Endothelial cell of umbilical vein (primary cell): ENCODE data around the gene ACOX3. TPM values are rescaled to one million over a fixed set of nuclear protein-coding genes. Genes with fewer than 3 reads are reported as not detected.

ENCODE experiments used
- BruUV-seq: library from RNA; stranded (reverse); fragments of 400-500 nt; replicated peaks from 2 replicates; lab custom pipeline; 2021; lab: Mats Ljungman, UMichigan
- CTCF ChIA-PET: fragments of 300-600, 350-600 bp; sonication (Branson Sonifier 250); formaldehyde crosslinking; loops from one replicate; lab custom pipeline; 2021; ENCODE audit warnings: antibody characterized with exemption, inconsistent platforms; lab: Charles Lee
- POLR2A ChIA-PET: fragments of 300-600, 350-600 bp; sonication (Branson Sonifier 250); formaldehyde crosslinking; loops from one replicate; lab custom pipeline; 2021; ENCODE audit warnings: antibody characterized with exemption, inconsistent platforms; lab: Charles Lee
- DNase-seq: peaks from one replicate; pipeline ENCODE4 v3.0.0-alpha.2; 2011; ENCODE audit warnings: low read depth, low spot score
- FAIRE-seq: peaks from 2 replicates; lab custom pipeline; 2011; peaks lifted over from hg19 to GRCh38; lab: Jason Lieb, UNC
- H2AFZ ChIP-seq: 2 replicates; pipeline ENCODE4 v1.6.0; 2012; ENCODE audit warnings: low read depth, low read length, control low read depth, inconsistent platforms
- H3K27ac ChIP-seq: 2 replicates; pipeline ENCODE4 v1.5.1; 2011; ENCODE audit warnings: low read depth, mild to moderate bottlenecking, control low read depth, low read length, moderate library complexity; ENCODE audit not compliant: insufficient read depth
- H3K27me3 ChIP-seq, 2 experiments: 2 replicates each; pipeline versions ENCODE4 v1.6.0 to v1.6.1; 2011; ENCODE audit warnings: low read length in 2 of 2, mixed read lengths in 1 of 2; ENCODE audit not compliant: control insufficient read depth in 2 of 2, insufficient read depth in 2 of 2
- H3K36me3 ChIP-seq, 2 experiments: 2 replicates in 1 of 2; 3 replicates in 1 of 2; pipeline ENCODE4 v1.5.1; 2011; ENCODE audit warnings: low read length in 2 of 2, mild to moderate bottlenecking in 1 of 2, moderate library complexity in 1 of 2; ENCODE audit not compliant: control insufficient read depth in 2 of 2, insufficient read depth in 2 of 2; ENCODE audit errors: extremely low read depth in 1 of 2
- H3K4me1 ChIP-seq: 3 replicates; pipeline ENCODE4 v1.5.1; 2011; ENCODE audit warnings: mild to moderate bottlenecking, low read length; ENCODE audit not compliant: control insufficient read depth, insufficient read depth; ENCODE audit errors: extremely low read depth
- H3K4me2 ChIP-seq: 2 replicates; pipeline ENCODE4 v1.6.1; 2011; ENCODE audit warnings: low read length, control low read depth, mixed read lengths; ENCODE audit not compliant: insufficient read depth
- H3K4me3 ChIP-seq, 3 experiments: fragments of 200-600 bp in 1 of 3; sonication (generic), shearing (Covaris generic) in 1 of 3; replicated peaks in 1 of 3; 2 replicates each; pipeline ENCODE4 v1.5.1; 2011 to 2016; ENCODE audit warnings: control low read depth in 3 of 3, low read length in 3 of 3, mild to moderate bottlenecking in 2 of 3, inconsistent platforms in 1 of 3, low read depth in 1 of 3, moderate library complexity in 1 of 3; ENCODE audit not compliant: insufficient read depth in 1 of 3
- H3K79me2 ChIP-seq: 2 replicates; pipeline ENCODE4 v1.6.0; 2012; ENCODE audit warnings: low read length, inconsistent platforms; ENCODE audit not compliant: control insufficient read depth, insufficient read depth
- H3K9ac ChIP-seq: replicated peaks from 2 replicates; pipeline ENCODE3; 2011; ENCODE audit warnings: low read length, control low read depth; ENCODE audit not compliant: insufficient read depth; ENCODE audit errors: extremely low read depth
- H3K9me1 ChIP-seq: replicated peaks from 3 replicates; pipeline ENCODE4 v1.6.0; 2011; ENCODE audit warnings: mild to moderate bottlenecking, low read length; ENCODE audit not compliant: control insufficient read depth, insufficient read depth; ENCODE audit errors: extremely low read depth
- H3K9me3 ChIP-seq: replicated peaks from 2 replicates; pipeline ENCODE4 v1.5.1; 2012; ENCODE audit warnings: low read length, inconsistent platforms; ENCODE audit not compliant: control insufficient read depth, insufficient read depth
- H4K20me1 ChIP-seq: replicated peaks from 2 replicates; pipeline ENCODE3; 2011; ENCODE audit warnings: mild to moderate bottlenecking, low read length; ENCODE audit not compliant: control insufficient read depth, insufficient read depth; ENCODE audit errors: extremely low read depth
- EZH2 ChIP-seq: IDR thresholded peaks from 2 replicates; pipeline ENCODE4 v1.6.1; 2012; ENCODE audit warnings: borderline replicate concordance, low read depth, mild to moderate bottlenecking, moderate library complexity, low read length, inconsistent platforms; ENCODE audit not compliant: severe bottlenecking
- FOS ChIP-seq: IDR thresholded peaks from 2 replicates; pipeline ENCODE4 v1.6.1; 2011; ENCODE audit warnings: mild to moderate bottlenecking, low read length, moderate library complexity, borderline replicate concordance; ENCODE audit not compliant: insufficient read depth
- GATA2 ChIP-seq: IDR thresholded peaks from 2 replicates; pipeline ENCODE4 v1.7.0; 2011; ENCODE audit warnings: low read depth, mild to moderate bottlenecking, moderate library complexity, mixed read lengths, low read length; ENCODE audit not compliant: insufficient read length, insufficient read depth
- JUN ChIP-seq: IDR thresholded peaks from 2 replicates; pipeline ENCODE4 v1.6.1; 2011; ENCODE audit warnings: borderline replicate concordance, low read depth; ENCODE audit not compliant: insufficient read length, insufficient read depth
- MYC ChIP-seq: IDR thresholded peaks from one replicate; pipeline ENCODE4 v1.6.1; 2011; ENCODE audit warnings: mild to moderate bottlenecking, low read depth, low read length
- POLR2A ChIP-seq: IDR thresholded peaks from 2 replicates; pipeline ENCODE4 v1.6.1; 2012; ENCODE audit warnings: low read depth, mild to moderate bottlenecking, control low read depth, low read length
- POLR2AphosphoS5 ChIP-seq: IDR thresholded peaks from 2 replicates; pipeline ENCODE4 v1.6.1; 2012; ENCODE audit warnings: low read depth, mild to moderate bottlenecking, control low read depth, low read length, moderate library complexity; ENCODE audit not compliant: insufficient read depth
- dilution Hi-C: fragments of 300-500 bp; cut with MboI; formaldehyde crosslinking; loops from one replicate; pipeline ENCODE4 v1.15.0; 2019; ENCODE audit warnings: low sequenced_read_pairs; ENCODE audit not compliant: extremely low pct_ligation_motif_present
- intact Hi-C: fragments of 100-400 bp; cut with micrococcal nuclease; formaldehyde crosslinking; loops from one replicate; pipeline ENCODE4 v1.10.0; 2022
- polyA plus RNA-seq, 4 experiments: library from polyadenylated mRNA; depleted of rRNA in 3 of 4; stranded (reverse) in 3 of 4; unstranded in 1 of 4; fragments of >200 nt; gene quantifications; 2 replicates each; pipeline versions ENCODE4 v1.2.1 to v1.2.3, GENCODE V29; 2011 to 2012; ENCODE audit warnings: missing spikeins in 1 of 4
- total RNA-seq: library from RNA; stranded (reverse); gene quantifications from 2 replicates; pipeline ENCODE4 v1.2.3, GENCODE V29; 2021
- TF ChIP-seq, protein P1 (sequence below), 2 donors: IDR thresholded peaks; 1 replicate in 1 of 2; 2 replicates in 1 of 2; pipeline ENCODE4 v1.5.1; 2011; ENCODE audit warnings: low read length in 2 of 2, mild to moderate bottlenecking in 2 of 2, moderate library complexity in 2 of 2, control low read depth in 1 of 2, inconsistent platforms in 1 of 2, low read depth in 1 of 2; ENCODE audit not compliant: insufficient read depth in 1 of 2; ENCODE audit errors: extremely low read depth in 1 of 2
- TF ChIP-seq, protein P2 (sequence below): IDR thresholded peaks from 2 replicates; pipeline ENCODE4 v1.6.1; 2011; ENCODE audit not compliant: insufficient read depth, insufficient read length

ACOX3 gene
- total and polyA plus RNA-seq, 2 donors (not counting 3 experiments of a cell fraction or from before 2014, with no cell fraction given) = 13.0 to 26.3 TPM

DNA sequence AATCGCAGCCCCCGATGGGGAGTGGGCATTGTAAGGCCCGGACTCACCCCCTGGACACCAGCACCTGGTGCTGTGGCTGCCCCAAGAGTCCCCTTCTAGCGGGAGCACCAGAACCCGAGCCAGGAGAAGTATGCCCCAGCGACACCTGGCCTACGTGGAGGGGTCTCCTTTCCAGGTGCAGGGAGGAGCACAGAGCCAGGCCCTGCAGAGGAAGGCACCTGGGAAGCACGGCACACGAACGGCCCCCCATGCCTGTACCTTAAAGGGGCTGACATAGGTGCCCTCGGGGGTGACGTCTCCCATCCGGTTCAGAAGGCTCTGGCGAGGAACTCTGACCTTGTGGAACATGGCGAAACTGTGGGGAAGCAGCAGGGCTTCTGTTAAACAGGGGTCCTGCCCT, 41.2 kb downstream of the ACOX3 start:
- H3K79me2 ChIP-seq = no peaks in the 10 kb centered on the region
- peaks cover 13% of the 10 kb centered on the region for H3K4me1 ChIP-seq
- no peak overlapping the region for H3K9ac ChIP-seq
- no peak overlapping the region for H2AFZ ChIP-seq
- ChIA-PET CTCF (no interaction called here), POLR2A (no interaction called here)
- TF ChIP-seq FOS = no peak
- no peak for TF ChIP-seq EZH2
- no peak for TF ChIP-seq POLR2A
- TF ChIP-seq, protein P1, sequence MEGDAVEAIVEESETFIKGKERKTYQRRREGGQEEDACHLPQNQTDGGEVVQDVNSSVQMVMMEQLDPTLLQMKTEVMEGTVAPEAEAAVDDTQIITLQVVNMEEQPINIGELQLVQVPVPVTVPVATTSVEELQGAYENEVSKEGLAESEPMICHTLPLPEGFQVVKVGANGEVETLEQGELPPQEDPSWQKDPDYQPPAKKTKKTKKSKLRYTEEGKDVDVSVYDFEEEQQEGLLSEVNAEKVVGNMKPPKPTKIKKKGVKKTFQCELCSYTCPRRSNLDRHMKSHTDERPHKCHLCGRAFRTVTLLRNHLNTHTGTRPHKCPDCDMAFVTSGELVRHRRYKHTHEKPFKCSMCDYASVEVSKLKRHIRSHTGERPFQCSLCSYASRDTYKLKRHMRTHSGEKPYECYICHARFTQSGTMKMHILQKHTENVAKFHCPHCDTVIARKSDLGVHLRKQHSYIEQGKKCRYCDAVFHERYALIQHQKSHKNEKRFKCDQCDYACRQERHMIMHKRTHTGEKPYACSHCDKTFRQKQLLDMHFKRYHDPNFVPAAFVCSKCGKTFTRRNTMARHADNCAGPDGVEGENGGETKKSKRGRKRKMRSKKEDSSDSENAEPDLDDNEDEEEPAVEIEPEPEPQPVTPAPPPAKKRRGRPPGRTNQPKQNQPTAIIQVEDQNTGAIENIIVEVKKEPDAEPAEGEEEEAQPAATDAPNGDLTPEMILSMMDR (IDR thresholded peaks at IDR 0.05; ENCODE audit: extremely low read depth in 1 of 2, insufficient read depth in 1 of 2, low read depth in 1 of 2, low read length in 2 of 2) = no peak
- no peak for TF ChIP-seq POLR2AphosphoS5
- TF ChIP-seq GATA2 = no peak
- no peak for TF ChIP-seq MYC
- no peak for TF ChIP-seq JUN
- TF ChIP-seq, protein P2, sequence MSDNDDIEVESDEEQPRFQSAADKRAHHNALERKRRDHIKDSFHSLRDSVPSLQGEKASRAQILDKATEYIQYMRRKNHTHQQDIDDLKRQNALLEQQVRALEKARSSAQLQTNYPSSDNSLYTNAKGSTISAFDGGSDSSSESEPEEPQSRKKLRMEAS = no peak
- dilution Hi-C loops (no loop called here), intact Hi-C loops (no loop called here)
- no peak for FAIRE-seq
- peaks cover 0 to 7% of the 10 kb centered on the region in 2 experiments for H3K36me3 ChIP-seq
- no peaks in the 10 kb centered on the region for H3K27me3 ChIP-seq
- no peak overlapping the region for H3K4me3 ChIP-seq
- DNase-seq = no peak
- H3K9me1 ChIP-seq = no peaks in the 10 kb centered on the region
- H3K27ac ChIP-seq = no peak overlapping the region
- H4K20me1 ChIP-seq = no peaks in the 10 kb centered on the region
- H3K4me2 ChIP-seq = no peak overlapping the region
- no TSS peak for BruUV-seq
- H3K9me3 ChIP-seq = no peaks in the 10 kb centered on the region
